WTC11 (cell line): ENCODE results near the gene BRD4.

Source experiments
- ARID4B ChIP-seq: sonication (generic); formaldehyde crosslinking; IDR thresholded peaks from 2 replicates; pipeline ENCODE4 v1.8.0; 2023; ENCODE audit warnings: missing genetic modification reagents, mild to moderate bottlenecking, borderline replicate concordance
- CREB1 ChIP-seq: sonication (generic); formaldehyde crosslinking; IDR thresholded peaks from 2 replicates; pipeline ENCODE4 v1.8.0; 2023; ENCODE audit warnings: mild to moderate bottlenecking, missing genetic modification reagents
- CTCF ChIP-seq: fragments of 200-600 bp; IDR thresholded peaks from 2 replicates; pipeline ENCODE4 v1.8.0; 2022; ENCODE audit warnings: antibody characterized with exemption
- ESRRA ChIP-seq: sonication (generic); formaldehyde crosslinking; IDR thresholded peaks from 2 replicates; pipeline ENCODE4 v1.8.1; 2022; ENCODE audit warnings: mild to moderate bottlenecking, missing genetic modification reagents, borderline replicate concordance
- FOXK1 ChIP-seq: sonication (generic); formaldehyde crosslinking; IDR thresholded peaks from 2 replicates; pipeline ENCODE4 v1.8.0; 2022; ENCODE audit warnings: mild to moderate bottlenecking, moderate library complexity, missing genetic modification reagents
- FOXP1 ChIP-seq: sonication (generic); formaldehyde crosslinking; IDR thresholded peaks from 2 replicates; pipeline ENCODE4 v1.8.0; 2022; ENCODE audit warnings: missing genetic modification reagents, mild to moderate bottlenecking, moderate library complexity, borderline replicate concordance
- KAT7 ChIP-seq: sonication (generic); formaldehyde crosslinking; IDR thresholded peaks from 2 replicates; pipeline ENCODE4 v1.8.1; 2023; ENCODE audit warnings: missing genetic modification reagents, mild to moderate bottlenecking, borderline replicate concordance
- OVOL2 ChIP-seq: fragments of 250-450 bp; sonication (Bioruptor Pico); IDR thresholded peaks from 2 replicates; pipeline ENCODE4 v1.9.0; 2021; ENCODE audit warnings: mild to moderate bottlenecking, borderline replicate concordance
- SP1 ChIP-seq: sonication (generic); formaldehyde crosslinking; conservative IDR thresholded peaks from 2 replicates; pipeline ENCODE4 v1.8.1; 2022; ENCODE audit warnings: missing genetic modification reagents
- TEAD1 ChIP-seq: sonication (generic); formaldehyde crosslinking; IDR thresholded peaks from 2 replicates; pipeline ENCODE4 v1.8.0; 2022; ENCODE audit warnings: mild to moderate bottlenecking, missing genetic modification reagents
- TEAD4 ChIP-seq: sonication (generic); formaldehyde crosslinking; IDR thresholded peaks from 2 replicates; pipeline ENCODE4 v1.8.0; 2022; ENCODE audit warnings: mild to moderate bottlenecking, missing genetic modification reagents
- USF1 ChIP-seq: sonication (generic); formaldehyde crosslinking; IDR thresholded peaks from 2 replicates; pipeline ENCODE4 v1.8.0; 2022; ENCODE audit warnings: mild to moderate bottlenecking, missing genetic modification reagents
- USF2 ChIP-seq: sonication (generic); formaldehyde crosslinking; IDR thresholded peaks from 2 replicates; pipeline ENCODE4 v1.8.1; 2023; ENCODE audit warnings: mild to moderate bottlenecking, missing genetic modification reagents, moderate library complexity
- ZNF138 ChIP-seq: sonication (generic); formaldehyde crosslinking; conservative IDR thresholded peaks from 2 replicates; pipeline ENCODE4 v1.8.1; 2022; ENCODE audit warnings: mild to moderate bottlenecking, moderate library complexity, missing genetic modification reagents

- TF ChIP-seq CTCF (no peak), ESRRA (CRISPR knock-in tag) (no peak), CREB1 (CRISPR knock-in tag) (no peak), FOXK1 (CRISPR knock-in tag) (no peak), SP1 (no peak), TEAD4 (CRISPR knock-in tag) (no peak), OVOL2 (CRISPR knock-in tag) (no peak), ZNF138 (CRISPR knock-in tag) (no peak), TEAD1 (CRISPR knock-in tag) (no peak), KAT7 (CRISPR knock-in tag) (no peak), ARID4B (CRISPR knock-in tag) (no peak), USF1 (CRISPR knock-in tag) (no peak), USF2 (CRISPR knock-in tag) (no peak), FOXP1 (CRISPR knock-in tag) (no peak)
These were observed 116.0 kb downstream of the BRD4 start for GRCh38 chr19:15216363-15216762.
